Activated CD4-positive, alpha-beta memory T cell treated with anti-CD3 and anti-CD28 coated beads, Interleukin-2, amount 10 ng/mL, durations not matched to agents 7 days and 5 days (primary cell): ENCODE data around the gene DIDO1. TPM values are rescaled to one million over a fixed set of nuclear protein-coding genes. Genes with fewer than 3 reads are reported as not detected.

Experiments
- CTCF ChIA-PET: fragments of 350-600 bp; sonication (Branson Sonifier 250); formaldehyde crosslinking; loops from one replicate; lab custom pipeline; 2021; ENCODE audit warnings: antibody characterized with exemption, inconsistent platforms; lab: Charles Lee
- POLR2A ChIA-PET: fragments of 350-600 bp; sonication (Branson Sonifier 250); formaldehyde crosslinking; loops from one replicate; lab custom pipeline; 2021; ENCODE audit warnings: antibody characterized with exemption; lab: Charles Lee
- DNase-seq: peaks from one replicate; pipeline ENCODE4 v3.0.0-alpha.2; 2020
- H3K27ac Mint-ChIP-seq: one replicate; pipeline ENCODE4 v1.8.0; 2021; ENCODE audit warnings: mild to moderate bottlenecking, mixed read lengths
- H3K27me3 Mint-ChIP-seq: one replicate; pipeline ENCODE4 v1.8.0; 2021; ENCODE audit warnings: mixed read lengths
- H3K36me3 Mint-ChIP-seq: one replicate; pipeline ENCODE4 v1.8.0; 2021; ENCODE audit warnings: low read depth, mixed read lengths
- H3K4me1 Mint-ChIP-seq: one replicate; pipeline ENCODE4 v1.8.0; 2021; ENCODE audit warnings: mixed read lengths
- H3K4me3 Mint-ChIP-seq: one replicate; pipeline ENCODE4 v1.8.0; 2021; ENCODE audit warnings: mild to moderate bottlenecking, mixed read lengths
- H3K9me3 Mint-ChIP-seq: one replicate; pipeline ENCODE4 v1.8.0; 2021; ENCODE audit warnings: mixed read lengths
- total RNA-seq, 2 experiments: library from RNA; stranded (reverse); gene quantifications; one replicate each; pipeline ENCODE4 v1.2.3, GENCODE V29; 2021

The DIDO1 gene
- total RNA-seq, 2 experiments from 2014 or later = 62.2 to 66.2 TPM

GRCh38 chr20:62907384-62908317, 18.7 kb downstream of the DIDO1 start:
- CTCF ChIA-PET = interaction anchor here (0.8 to 3.1 kb wide), 14 partner anchors 9 to 101 kb away, joined by 3 to 58 read pairs (median 3); partner anchors contain the start of genes GID8 and TCFL5
- Mint-ChIP-seq H3K4me3 (no peak overlapping the region), H3K4me1 (peaks cover 22% of the 10 kb centered on the region), H3K27me3 (no peaks in the 10 kb centered on the region), H3K27ac (no peak overlapping the region), H3K9me3 (no peaks in the 10 kb centered on the region), H3K36me3 (peaks cover 86% of the 10 kb centered on the region)
- no peak for DNase-seq
- POLR2A ChIA-PET = interaction anchor here (0.7 to 2.5 kb wide), 7 partner anchors 9 to 207 kb away, joined by 3 to 9 read pairs (median 4); partner anchors contain the start of gene GID8

GRCh38 chr20:62906647-62907375, 19.5 kb downstream of the DIDO1 start:
- ChIA-PET CTCF (interaction anchor here (0.9 to 3.1 kb wide), 10 partner anchors 8 to 102 kb away, joined by 3 to 58 read pairs (median 6); partner anchors contain the start of genes GID8 and TCFL5), POLR2A (interaction anchor here (0.9 to 2.5 kb wide), 3 partner anchors 10 to 31 kb away, joined by 3 to 9 read pairs (median 4); partner anchors contain the start of gene GID8)
- DNase-seq = no peak
- peaks cover 26% of the 10 kb centered on the region for H3K4me1 Mint-ChIP-seq
- H3K9me3 Mint-ChIP-seq = no peaks in the 10 kb centered on the region
- no peak overlapping the region for H3K4me3 Mint-ChIP-seq
- H3K27ac Mint-ChIP-seq = no peak overlapping the region
- H3K36me3 Mint-ChIP-seq = peaks cover 89% of the 10 kb centered on the region
- no peaks in the 10 kb centered on the region for H3K27me3 Mint-ChIP-seq

GRCh38 chr20:62906209-62906608, 20.1 kb downstream of the DIDO1 start:
- Mint-ChIP-seq H3K27me3 (no peaks in the 10 kb centered on the region), H3K36me3 (peaks cover 90% of the 10 kb centered on the region), H3K27ac (no peak overlapping the region), H3K4me3 (no peak overlapping the region), H3K4me1 (peaks cover 27% of the 10 kb centered on the region), H3K9me3 (no peaks in the 10 kb centered on the region)
- no peak for DNase-seq
- ChIA-PET POLR2A (interaction anchor here (1.0 to 2.5 kb wide), 2 partner anchors 12 to 31 kb away, joined by 3 to 9 read pairs; partner anchors contain the start of gene GID8), CTCF (interaction anchor here (2.4 to 3.1 kb wide), 2 partner anchors 12 to 29 kb away, joined by 10 to 58 read pairs; no protein-coding TSS in a partner anchor)

- no peak overlapping the region for H3K27ac Mint-ChIP-seq
- ChIA-PET CTCF (no interaction called here), POLR2A (interaction anchor here (1.0 kb wide), 1 partner anchor 12 kb away, joined by 3 read pairs; no protein-coding TSS in a partner anchor)
- no peak overlapping the region for H3K4me3 Mint-ChIP-seq
- peaks cover 30% of the 10 kb centered on the region for H3K4me1 Mint-ChIP-seq
- no peak for DNase-seq
- no peaks in the 10 kb centered on the region for H3K9me3 Mint-ChIP-seq
- H3K36me3 Mint-ChIP-seq = peaks cover 85% of the 10 kb centered on the region
- no peaks in the 10 kb centered on the region for H3K27me3 Mint-ChIP-seq
These were observed 20.7 kb downstream of the DIDO1 start for GRCh38 chr20:62905536-62906117.

- no peak overlapping the region for H3K4me3 Mint-ChIP-seq
- H3K27ac Mint-ChIP-seq = no peak overlapping the region
- peaks cover 72% of the 10 kb centered on the region for H3K36me3 Mint-ChIP-seq
- H3K27me3 Mint-ChIP-seq = no peaks in the 10 kb centered on the region
- DNase-seq = no peak
- ChIA-PET CTCF (interaction anchor here (1.3 to 6.9 kb wide), 6 partner anchors 11 to 106 kb away, joined by 4 to 54 read pairs (median 6); partner anchors contain the start of gene TCFL5), POLR2A (interaction anchor here (0.9 to 7.9 kb wide), 6 partner anchors 9 to 278 kb away, joined by 3 to 88 read pairs (median 6); partner anchors contain the start of gene DIDO1)
- peaks cover 44% of the 10 kb centered on the region for H3K4me1 Mint-ChIP-seq
- H3K9me3 Mint-ChIP-seq = no peaks in the 10 kb centered on the region
These were observed 23.2 kb downstream of the DIDO1 start for GRCh38 chr20:62902926-62903615.

GRCh38 chr20:62901891-62902290, 24.4 kb downstream of the DIDO1 start:
- POLR2A ChIA-PET = interaction anchor here (0.6 to 7.9 kb wide), 8 partner anchors 8 to 35 kb away, joined by 3 to 88 read pairs (median 4); partner anchors contain the start of gene GID8

GRCh38 chr20:62900692-62901584, 25.4 kb downstream of the DIDO1 start:
- Mint-ChIP-seq H3K36me3 (peaks cover 58% of the 10 kb centered on the region), H3K4me1 (peaks cover 44% of the 10 kb centered on the region), H3K27ac (peak overlapping the region; percentile 76), H3K4me3 (no peak overlapping the region), H3K27me3 (no peaks in the 10 kb centered on the region), H3K9me3 (no peaks in the 10 kb centered on the region)
- POLR2A ChIA-PET = interaction anchor here (0.6 to 7.9 kb wide), 8 partner anchors 8 to 36 kb away, joined by 3 to 88 read pairs (median 5); partner anchors contain the start of gene GID8
- CTCF ChIA-PET = interaction anchor here (0.7 to 6.9 kb wide), 10 partner anchors 8 to 304 kb away, joined by 3 to 54 read pairs (median 4); partner anchors contain the start of gene TCFL5
- no peak for DNase-seq

More at GRCh38 chr20:62901891-62902290, 24.4 kb downstream of the DIDO1 start:
- Mint-ChIP-seq H3K27ac (no peak overlapping the region), H3K9me3 (no peaks in the 10 kb centered on the region), H3K36me3 (peaks cover 62% of the 10 kb centered on the region), H3K27me3 (no peaks in the 10 kb centered on the region), H3K4me1 (peaks cover 44% of the 10 kb centered on the region), H3K4me3 (no peak overlapping the region)
- CTCF ChIA-PET = interaction anchor here (0.7 to 6.9 kb wide), 9 partner anchors 9 to 303 kb away, joined by 3 to 54 read pairs (median 4); partner anchors contain the start of gene TCFL5
- no peak for DNase-seq

GRCh38 chr20:62900052-62900691, 26.1 kb downstream of the DIDO1 start:
- ChIA-PET CTCF (interaction anchor here (0.6 to 6.9 kb wide), 9 partner anchors 8 to 72 kb away, joined by 3 to 54 read pairs (median 5); partner anchors contain the start of gene TCFL5), POLR2A (interaction anchor here (0.9 to 7.9 kb wide), 6 partner anchors 9 to 37 kb away, joined by 5 to 88 read pairs (median 10); partner anchors contain the start of genes DIDO1 and GID8)
- no peaks in the 10 kb centered on the region for H3K27me3 Mint-ChIP-seq
- H3K9me3 Mint-ChIP-seq = no peaks in the 10 kb centered on the region
- H3K36me3 Mint-ChIP-seq = peaks cover 57% of the 10 kb centered on the region
- H3K4me3 Mint-ChIP-seq = no peak overlapping the region
- H3K4me1 Mint-ChIP-seq = peaks cover 44% of the 10 kb centered on the region
- peak overlapping the region; percentile 76 for H3K27ac Mint-ChIP-seq
- DNase-seq = peak; percentile 78

- peaks cover 44% of the 10 kb centered on the region for H3K4me1 Mint-ChIP-seq
These were observed 26.7 kb downstream of the DIDO1 start for GRCh38 chr20:62899633-62900051.

More at GRCh38 chr20:62899633-62900051, 26.7 kb downstream of the DIDO1 start:
- ChIA-PET CTCF (interaction anchor here (0.6 to 6.9 kb wide), 9 partner anchors 8 to 73 kb away, joined by 3 to 54 read pairs (median 4); partner anchors contain the start of gene TCFL5), POLR2A (interaction anchor here (0.9 to 7.9 kb wide), 5 partner anchors 12 to 38 kb away, joined by 3 to 88 read pairs (median 13); partner anchors contain the start of genes DIDO1 and GID8)
- H3K27ac Mint-ChIP-seq = peak overlapping the region; percentile 16
- no peaks in the 10 kb centered on the region for H3K9me3 Mint-ChIP-seq
- H3K36me3 Mint-ChIP-seq = peaks cover 56% of the 10 kb centered on the region
- H3K4me3 Mint-ChIP-seq = no peak overlapping the region
- no peak for DNase-seq
- no peaks in the 10 kb centered on the region for H3K27me3 Mint-ChIP-seq
